Testis (tissue), 2 donors: ENCODE data around the gene GAK.

ENCODE experiments used
- CTCF ChIP-seq, 3 experiments: fragments of 450-650 bp in 2 of 3; fragments of 200-600 bp in 1 of 3; sonication (generic) in 1 of 3; IDR thresholded peaks; one replicate each; pipeline ENCODE4 v1.5.1; 2016 to 2019; ENCODE audit warnings: antibody characterized with exemption in 3 of 3, mild to moderate bottlenecking in 2 of 3, moderate library complexity in 1 of 3
- POLR2A ChIP-seq: fragments of 450-650 bp; IDR thresholded peaks from one replicate; pipeline ENCODE4 v1.6.1; 2017; ENCODE audit warnings: antibody characterized with exemption, mild to moderate bottlenecking, moderate library complexity

- TF ChIP-seq CTCF (IDR thresholded peaks at IDR 0.05) = no peak
- no peak for TF ChIP-seq POLR2A
Observed at GRCh38 chr4:821631-822030, 110.5 kb downstream of the GAK start.
